Chondrocyte (in vitro differentiated cells): Measurements from ENCODE around the gene FOXA3. TPM values are rescaled to one million over a fixed set of nuclear protein-coding genes. Genes with fewer than 3 reads are reported as not detected.

Experiments
- DNase-seq: peaks from one replicate; pipeline ENCODE4 v3.0.0; 2021; ENCODE audit warnings: mixed read lengths, low spot score
- H3K27ac Mint-ChIP-seq: one replicate; pipeline ENCODE4 v1.8.0; 2021; ENCODE audit warnings: mild to moderate bottlenecking, moderate library complexity, mixed read lengths; ENCODE audit not compliant: unreplicated experiment
- H3K27me3 Mint-ChIP-seq: 2 replicates; pipeline ENCODE4 v1.8.0; 2021; ENCODE audit warnings: low read depth, mixed read lengths
- H3K36me3 Mint-ChIP-seq: 2 replicates; pipeline ENCODE4 v1.8.0; 2021; ENCODE audit warnings: low read depth, mixed read lengths
- H3K4me1 Mint-ChIP-seq: 2 replicates; pipeline ENCODE4 v1.8.0; 2021; ENCODE audit warnings: low read depth, mild to moderate bottlenecking, mixed read lengths
- H3K4me3 Mint-ChIP-seq: one replicate; pipeline ENCODE4 v1.8.0; 2021; ENCODE audit warnings: mild to moderate bottlenecking, moderate library complexity, mixed read lengths; ENCODE audit not compliant: unreplicated experiment
- H3K9me3 Mint-ChIP-seq: 2 replicates; pipeline ENCODE4 v1.8.0; 2021; ENCODE audit warnings: low read depth, mixed read lengths
- total RNA-seq: library from RNA; stranded (reverse); gene quantifications from 3 replicates; pipeline ENCODE4 v1.2.1, GENCODE V29; 2021
- TF ChIP-seq, protein P1 (sequence below): fragments of 200-600 bp; sonication (generic); IDR thresholded peaks from 2 replicates; pipeline ENCODE4 v1.5.0; 2021; ENCODE audit warnings: antibody characterized with exemption, mild to moderate bottlenecking, moderate library complexity

FOXA3 gene
- total RNA-seq, 1 donor from 2014 or later: not detected

GRCh38 chr19:45821570-45821969, 42.6 kb upstream of the FOXA3 start:
- peak; percentile 83 for DNase-seq
- Mint-ChIP-seq H3K27me3 (no peaks in the 10 kb centered on the region), H3K36me3 (peaks cover 23% of the 10 kb centered on the region), H3K4me1 (peaks cover 6% of the 10 kb centered on the region), H3K27ac (no peak overlapping the region), H3K9me3 (no peaks in the 10 kb centered on the region), H3K4me3 (no peak overlapping the region)
- TF ChIP-seq, protein P1, sequence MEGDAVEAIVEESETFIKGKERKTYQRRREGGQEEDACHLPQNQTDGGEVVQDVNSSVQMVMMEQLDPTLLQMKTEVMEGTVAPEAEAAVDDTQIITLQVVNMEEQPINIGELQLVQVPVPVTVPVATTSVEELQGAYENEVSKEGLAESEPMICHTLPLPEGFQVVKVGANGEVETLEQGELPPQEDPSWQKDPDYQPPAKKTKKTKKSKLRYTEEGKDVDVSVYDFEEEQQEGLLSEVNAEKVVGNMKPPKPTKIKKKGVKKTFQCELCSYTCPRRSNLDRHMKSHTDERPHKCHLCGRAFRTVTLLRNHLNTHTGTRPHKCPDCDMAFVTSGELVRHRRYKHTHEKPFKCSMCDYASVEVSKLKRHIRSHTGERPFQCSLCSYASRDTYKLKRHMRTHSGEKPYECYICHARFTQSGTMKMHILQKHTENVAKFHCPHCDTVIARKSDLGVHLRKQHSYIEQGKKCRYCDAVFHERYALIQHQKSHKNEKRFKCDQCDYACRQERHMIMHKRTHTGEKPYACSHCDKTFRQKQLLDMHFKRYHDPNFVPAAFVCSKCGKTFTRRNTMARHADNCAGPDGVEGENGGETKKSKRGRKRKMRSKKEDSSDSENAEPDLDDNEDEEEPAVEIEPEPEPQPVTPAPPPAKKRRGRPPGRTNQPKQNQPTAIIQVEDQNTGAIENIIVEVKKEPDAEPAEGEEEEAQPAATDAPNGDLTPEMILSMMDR: no peak

GRCh38 chr19:45822716-45823115, 41.4 kb upstream of the FOXA3 start:
- TF ChIP-seq, protein P1: no peak
- DNase-seq: no peak
- Mint-ChIP-seq H3K27me3 (no peaks in the 10 kb centered on the region), H3K9me3 (no peaks in the 10 kb centered on the region), H3K36me3 (peaks cover 25% of the 10 kb centered on the region), H3K4me1 (peaks cover 12% of the 10 kb centered on the region), H3K4me3 (no peak overlapping the region), H3K27ac (no peak overlapping the region)

- H3K27ac Mint-ChIP-seq: no peak overlapping the region
- TF ChIP-seq, protein P1: no peak
- H3K9me3 Mint-ChIP-seq: no peaks in the 10 kb centered on the region
- H3K4me3 Mint-ChIP-seq: no peak overlapping the region
- H3K27me3 Mint-ChIP-seq: no peaks in the 10 kb centered on the region
- H3K4me1 Mint-ChIP-seq: peaks cover 15% of the 10 kb centered on the region
- no peak for DNase-seq
- peaks cover 28% of the 10 kb centered on the region for H3K36me3 Mint-ChIP-seq
Observed at GRCh38 chr19:45823182-45823581, 40.9 kb upstream of the FOXA3 start.

GRCh38 chr19:45824041-45824471, 40.1 kb upstream of the FOXA3 start:
- no peak overlapping the region for H3K4me3 Mint-ChIP-seq
- H3K4me1 Mint-ChIP-seq: peaks cover 19% of the 10 kb centered on the region
- no peaks in the 10 kb centered on the region for H3K9me3 Mint-ChIP-seq
- TF ChIP-seq, protein P1: no peak
- peaks cover 34% of the 10 kb centered on the region for H3K36me3 Mint-ChIP-seq
- H3K27me3 Mint-ChIP-seq: no peaks in the 10 kb centered on the region
- no peak for DNase-seq
- no peak overlapping the region for H3K27ac Mint-ChIP-seq

- peaks cover 39% of the 10 kb centered on the region for H3K36me3 Mint-ChIP-seq
- peak; percentile 87 for DNase-seq
- no peaks in the 10 kb centered on the region for H3K27me3 Mint-ChIP-seq
- H3K9me3 Mint-ChIP-seq: no peaks in the 10 kb centered on the region
- H3K27ac Mint-ChIP-seq: no peak overlapping the region
- TF ChIP-seq, protein P1: no peak
- H3K4me1 Mint-ChIP-seq: peaks cover 19% of the 10 kb centered on the region
- H3K4me3 Mint-ChIP-seq: no peak overlapping the region
Observed at GRCh38 chr19:45824531-45825262, 39.4 kb upstream of the FOXA3 start.
